Measurements from ENCODE around the gene PDCD4. TPM values are rescaled to one million over a fixed set of nuclear protein-coding genes. Genes with fewer than 3 reads are reported as not detected.

The PDCD4 gene
- total and polyA plus RNA-seq, 2 of the 13 experiments (the other 11 are each of a cell fraction or from before 2014, with no cell fraction given) = 22.8 to 56.2 TPM

GRCh38 chr10:110919349-110919931 lies 47.7 kb downstream of the PDCD4 start, which contains the start of gene SHOC2 (continued):
- TF ChIP-seq ZGPAT (CRISPR knock-in tag; IDR thresholded peaks at IDR 0.05) (no peak), KDM5A (IDR thresholded peaks at IDR 0.05; ENCODE audit: borderline replicate concordance, low read length) (no peak)

GRCh38 chr10:110919971-110920881 lies 48.5 kb downstream of the PDCD4 start:
- H4K20me1 ChIP-seq (ENCODE audit: insufficient read depth, low read length) = 0 out of 2 replicates have a peak, but pooled peaks cover 3% of the 10 kb centered on the region
- H2AFZ ChIP-seq (ENCODE audit: low read length) = no peak overlapping the region
- H3K27me3 ChIP-seq (ENCODE audit: control insufficient read depth in 1 of 2, insufficient read depth in 2 of 2, low read length in 2 of 2) = no peaks in the 10 kb centered on the region; a peak in 1 of 5 replicates
- FAIRE-seq = no peak
- under 1% methylated on average over 23 of the region's 44 CpGs for WGBS (ENCODE audit: low lambda C conversion rate)
- ChIA-PET CTCF (ENCODE audit: low intra/inter-chr PET ratio, low total read pairs) (no interaction called here), POLR2A (interaction anchor here (1.4 kb wide), 1 partner anchor 9 kb away, joined by 12 read pairs; no protein-coding TSS in a partner anchor)
- H3K4me3 ChIP-seq (replicated peaks in 1 of 3; ENCODE audit: insufficient read depth in 1 of 3, low read depth in 2 of 3, low read length in 3 of 3) = peak overlapping the region; percentile 80 to 93 (median 83)
- ATAC-seq = peak; percentile 0; the same call in 2 of the 3 replicates
- no peaks in the 10 kb centered on the region for H3K36me3 ChIP-seq (replicated peaks in 1 of 2; ENCODE audit: control insufficient read depth in 1 of 2, insufficient read depth in 2 of 2, low read length in 2 of 2)
- peak overlapping the region; percentile 84 for H3K9ac ChIP-seq (ENCODE audit: insufficient read depth, low read depth, low read length)
- no TSS peak for BruUV-seq (replicated peaks)
- in situ Hi-C loops (cut with HindIII; ENCODE audit: extremely low pct_ligation_motif_present, low pct_unique_long_range_greater_than_20kb) = no loop called here
- H3K4me2 ChIP-seq (ENCODE audit: low read depth, low read length) = peak overlapping the region; percentile 69
- peaks cover 59% of the 10 kb centered on the region for H3K79me2 ChIP-seq (ENCODE audit: insufficient read depth, low read length)
- H3K4me1 ChIP-seq (ENCODE audit: insufficient read depth, low read length) = peaks cover 54% of the 10 kb centered on the region
- no peak for DNase-seq (ENCODE audit: low spot score)
- intact Hi-C loops (cut with micrococcal nuclease; ENCODE audit: unreplicated experiment) = no loop called here
- H3K27ac ChIP-seq (ENCODE audit: extremely low read length, insufficient read depth, low read length) = peak overlapping the region; percentile 86
- no peaks in the 10 kb centered on the region for H3K9me3 ChIP-seq (ENCODE audit: low read length)
- TF ChIP-seq, protein P1, sequence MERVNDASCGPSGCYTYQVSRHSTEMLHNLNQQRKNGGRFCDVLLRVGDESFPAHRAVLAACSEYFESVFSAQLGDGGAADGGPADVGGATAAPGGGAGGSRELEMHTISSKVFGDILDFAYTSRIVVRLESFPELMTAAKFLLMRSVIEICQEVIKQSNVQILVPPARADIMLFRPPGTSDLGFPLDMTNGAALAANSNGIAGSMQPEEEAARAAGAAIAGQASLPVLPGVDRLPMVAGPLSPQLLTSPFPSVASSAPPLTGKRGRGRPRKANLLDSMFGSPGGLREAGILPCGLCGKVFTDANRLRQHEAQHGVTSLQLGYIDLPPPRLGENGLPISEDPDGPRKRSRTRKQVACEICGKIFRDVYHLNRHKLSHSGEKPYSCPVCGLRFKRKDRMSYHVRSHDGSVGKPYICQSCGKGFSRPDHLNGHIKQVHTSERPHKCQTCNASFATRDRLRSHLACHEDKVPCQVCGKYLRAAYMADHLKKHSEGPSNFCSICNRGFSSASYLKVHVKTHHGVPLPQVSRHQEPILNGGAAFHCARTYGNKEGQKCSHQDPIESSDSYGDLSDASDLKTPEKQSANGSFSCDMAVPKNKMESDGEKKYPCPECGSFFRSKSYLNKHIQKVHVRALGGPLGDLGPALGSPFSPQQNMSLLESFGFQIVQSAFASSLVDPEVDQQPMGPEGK (CRISPR knock-in tag; IDR thresholded peaks at IDR 0.05) = peak; percentile 55; the same call in 1 of the 2 replicates
- TF ChIP-seq PHF8 (CRISPR knock-in tag; IDR thresholded peaks at IDR 0.05) (peak; percentile 51; the same call in 1 of the 2 replicates), ATF5 (CRISPR knock-in tag; IDR thresholded peaks at IDR 0.05; ENCODE audit: low read depth) (no peak), ZNF34 (CRISPR knock-in tag; IDR thresholded peaks at IDR 0.05; ENCODE audit: borderline replicate concordance) (no peak), RBFOX2 (IDR thresholded peaks at IDR 0.05; ENCODE audit: low read depth, low read length) (peak; percentile 19; the same call in 1 of the 2 replicates), ZNF775 (CRISPR knock-in tag; IDR thresholded peaks at IDR 0.05; ENCODE audit: borderline replicate concordance) (no peak), AGO2 (optimal IDR thresholded peaks at IDR 0.05; ENCODE audit: low read depth, low read length) (peak; percentile 8)
- TF ChIP-seq, protein P2, sequence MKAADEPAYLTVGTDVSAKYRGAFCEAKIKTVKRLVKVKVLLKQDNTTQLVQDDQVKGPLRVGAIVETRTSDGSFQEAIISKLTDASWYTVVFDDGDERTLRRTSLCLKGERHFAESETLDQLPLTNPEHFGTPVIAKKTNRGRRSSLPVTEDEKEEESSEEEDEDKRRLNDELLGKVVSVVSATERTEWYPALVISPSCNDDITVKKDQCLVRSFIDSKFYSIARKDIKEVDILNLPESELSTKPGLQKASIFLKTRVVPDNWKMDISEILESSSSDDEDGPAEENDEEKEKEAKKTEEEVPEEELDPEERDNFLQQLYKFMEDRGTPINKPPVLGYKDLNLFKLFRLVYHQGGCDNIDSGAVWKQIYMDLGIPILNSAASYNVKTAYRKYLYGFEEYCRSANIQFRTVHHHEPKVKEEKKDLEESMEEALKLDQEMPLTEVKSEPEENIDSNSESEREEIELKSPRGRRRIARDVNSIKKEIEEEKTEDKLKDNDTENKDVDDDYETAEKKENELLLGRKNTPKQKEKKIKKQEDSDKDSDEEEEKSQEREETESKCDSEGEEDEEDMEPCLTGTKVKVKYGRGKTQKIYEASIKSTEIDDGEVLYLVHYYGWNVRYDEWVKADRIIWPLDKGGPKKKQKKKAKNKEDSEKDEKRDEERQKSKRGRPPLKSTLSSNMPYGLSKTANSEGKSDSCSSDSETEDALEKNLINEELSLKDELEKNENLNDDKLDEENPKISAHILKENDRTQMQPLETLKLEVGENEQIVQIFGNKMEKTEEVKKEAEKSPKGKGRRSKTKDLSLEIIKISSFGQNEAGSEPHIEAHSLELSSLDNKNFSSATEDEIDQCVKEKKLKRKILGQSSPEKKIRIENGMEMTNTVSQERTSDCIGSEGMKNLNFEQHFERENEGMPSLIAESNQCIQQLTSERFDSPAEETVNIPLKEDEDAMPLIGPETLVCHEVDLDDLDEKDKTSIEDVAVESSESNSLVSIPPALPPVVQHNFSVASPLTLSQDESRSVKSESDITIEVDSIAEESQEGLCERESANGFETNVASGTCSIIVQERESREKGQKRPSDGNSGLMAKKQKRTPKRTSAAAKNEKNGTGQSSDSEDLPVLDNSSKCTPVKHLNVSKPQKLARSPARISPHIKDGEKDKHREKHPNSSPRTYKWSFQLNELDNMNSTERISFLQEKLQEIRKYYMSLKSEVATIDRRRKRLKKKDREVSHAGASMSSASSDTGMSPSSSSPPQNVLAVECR (CRISPR knock-in tag; IDR thresholded peaks at IDR 0.05; ENCODE audit: borderline replicate concordance) = peak; percentile 37; the same call in 1 of the 2 replicates
